Liver (tissue), 3 donors: ENCODE data around the gene TP53I11.

Source experiments
- CTCF ChIP-seq: fragments of 150-350 bp; IDR thresholded peaks from 2 replicates; pipeline ENCODE4 v1.5.1; 2017; ENCODE audit warnings: improper control_type of control experiment, low read depth, low read length; ENCODE audit not compliant: missing input control
- GABPA ChIP-seq, 2 donors: IDR thresholded peaks in 1 of 2; conservative IDR thresholded peaks in 1 of 2; 2 replicates each; pipeline ENCODE4 v1.6.1; 2016; ENCODE audit warnings: antibody characterized with exemption in 2 of 2, mild to moderate bottlenecking in 1 of 2, moderate library complexity in 1 of 2
- MAX ChIP-seq: IDR thresholded peaks from 2 replicates; pipeline ENCODE4 v1.6.1; 2016; ENCODE audit warnings: antibody characterized with exemption
- NR2F2 ChIP-seq: IDR thresholded peaks from 2 replicates; pipeline ENCODE4 v1.6.1; 2016; ENCODE audit warnings: antibody characterized with exemption
- SP1 ChIP-seq: IDR thresholded peaks from 2 replicates; pipeline ENCODE4 v1.6.1; 2018; ENCODE audit warnings: antibody characterized with exemption, mild to moderate bottlenecking
- YY1 ChIP-seq: IDR thresholded peaks from 2 replicates; pipeline ENCODE4 v1.6.1; 2016; ENCODE audit warnings: antibody characterized with exemption, mild to moderate bottlenecking
- donor health status: healthy.
- donor health status: healthy.

GRCh38 chr11:44912270-44912987 lies 38.3 kb downstream of the TP53I11 start:
- TF ChIP-seq YY1 (no peak), SP1 (no peak), CTCF (no peak), MAX (no peak), GABPA (IDR thresholded peaks at IDR 0.05 in 1 of 2, conservative IDR thresholded peaks at IDR 0.05 in 1 of 2) (no peak), NR2F2 (peak; percentile 86)
